Esophagus muscularis mucosa (tissue), 4 donors: ENCODE measurements around the gene PACSIN2. TPM values are rescaled to one million over a fixed set of nuclear protein-coding genes. Genes with fewer than 3 reads are reported as not detected.

Experiments used
- DNase-seq: peaks from one replicate; pipeline ENCODE4 v3.0.0-alpha.2; 2017; ENCODE audit errors: extremely low spot score
- H3K27ac ChIP-seq, 4 donors: fragments of 200-600 bp; sonication (generic); replicated peaks in 1 of 4; 1 replicate in 3 of 4; 2 replicates in 1 of 4; pipeline ENCODE4 v1.5.1; 2016 to 2019; ENCODE audit warnings: mild to moderate bottlenecking in 1 of 4
- H3K27me3 ChIP-seq, 4 donors: fragments of 200-600 bp; sonication (generic); one replicate each; pipeline versions ENCODE4 v1.5.1 to v1.6.0; 2016 to 2019
- H3K36me3 ChIP-seq, 4 donors: fragments of 200-600 bp; sonication (generic); one replicate each; pipeline ENCODE4 v1.5.1; 2016 to 2019
- H3K4me1 ChIP-seq, 4 donors: fragments of 200-600 bp; sonication (generic); one replicate each; pipeline ENCODE4 v1.5.1; 2016 to 2019
- H3K4me3 ChIP-seq, 4 donors: fragments of 200-600 bp; sonication (generic); 1 replicate in 2 of 4; 2 replicates in 2 of 4; pipeline ENCODE4 v1.5.1; 2016 to 2019; ENCODE audit warnings: mild to moderate bottlenecking in 4 of 4, moderate library complexity in 1 of 4
- H3K9me3 ChIP-seq, 4 donors: fragments of 200-600 bp; sonication (generic); 1 replicate in 3 of 4; 2 replicates in 1 of 4; pipeline ENCODE4 v1.5.1; 2016 to 2019
- EP300 ChIP-seq: sonication (generic); formaldehyde crosslinking; IDR thresholded peaks from one replicate; pipeline ENCODE4 v1.6.1; 2017; ENCODE audit warnings: antibody characterized with exemption
- POLR2A ChIP-seq: fragments of 450-650 bp; IDR thresholded peaks from one replicate; pipeline ENCODE4 v1.6.1; 2017; ENCODE audit warnings: antibody characterized with exemption, moderate library complexity, mild to moderate bottlenecking, low read depth
- POLR2AphosphoS5 ChIP-seq, 2 donors: sonication (generic); formaldehyde crosslinking; IDR thresholded peaks; one replicate each; pipeline ENCODE4 v1.6.1; 2017; ENCODE audit warnings: antibody characterized with exemption in 2 of 2
- WGBS: methylation state at CpG from one replicate; pipeline ENCODE4 v1.1.5; 2018; 5-methylcytosine and 5-hydroxymethylcytosine counted together
- intact Hi-C: fragments of 100-400 bp; cut with DNase I; formaldehyde crosslinking; loops from one replicate; pipeline ENCODE4 v1.15.1; 2023
- total RNA-seq, 4 donors: library from RNA; depleted of rRNA; stranded (reverse); fragments of >200 nt; gene quantifications; one replicate each; pipeline versions ENCODE4 v1.1.0 to v1.2.1, GENCODE V29; 2016
- TF ChIP-seq, protein P1 (sequence below), 3 experiments: fragments of 200-600 bp in 2 of 3; fragments of 450-650 bp in 1 of 3; sonication (generic) in 2 of 3; IDR thresholded peaks; one replicate each; pipeline ENCODE4 v1.5.1; 2017 to 2019; ENCODE audit warnings: antibody characterized with exemption in 3 of 3, mild to moderate bottlenecking in 2 of 3, moderate library complexity in 1 of 3

Gene PACSIN2
- total RNA-seq, 4 donors from 2014 or later, result 91.1 to 147 (median 116) TPM

GRCh38 chr22:42884616-42885375 is 130.2 kb downstream of the PACSIN2 start:
- no peak overlapping the region for H3K4me3 ChIP-seq
- WGBS, result 68% methylated on average over 6 of the region's 7 CpGs
- H3K9me3 ChIP-seq, result no peaks in the 10 kb centered on the region
- H3K4me1 ChIP-seq, result peaks cover 0 to 20% (median 12%) of the 10 kb centered on the region in 4 donors
- DNase-seq, result no peak
- no peaks in the 10 kb centered on the region for H3K27me3 ChIP-seq
- TF ChIP-seq POLR2A (no peak), EP300 (no peak), POLR2AphosphoS5 (IDR thresholded peaks at IDR 0.05) (no peak)
- TF ChIP-seq, protein P1, sequence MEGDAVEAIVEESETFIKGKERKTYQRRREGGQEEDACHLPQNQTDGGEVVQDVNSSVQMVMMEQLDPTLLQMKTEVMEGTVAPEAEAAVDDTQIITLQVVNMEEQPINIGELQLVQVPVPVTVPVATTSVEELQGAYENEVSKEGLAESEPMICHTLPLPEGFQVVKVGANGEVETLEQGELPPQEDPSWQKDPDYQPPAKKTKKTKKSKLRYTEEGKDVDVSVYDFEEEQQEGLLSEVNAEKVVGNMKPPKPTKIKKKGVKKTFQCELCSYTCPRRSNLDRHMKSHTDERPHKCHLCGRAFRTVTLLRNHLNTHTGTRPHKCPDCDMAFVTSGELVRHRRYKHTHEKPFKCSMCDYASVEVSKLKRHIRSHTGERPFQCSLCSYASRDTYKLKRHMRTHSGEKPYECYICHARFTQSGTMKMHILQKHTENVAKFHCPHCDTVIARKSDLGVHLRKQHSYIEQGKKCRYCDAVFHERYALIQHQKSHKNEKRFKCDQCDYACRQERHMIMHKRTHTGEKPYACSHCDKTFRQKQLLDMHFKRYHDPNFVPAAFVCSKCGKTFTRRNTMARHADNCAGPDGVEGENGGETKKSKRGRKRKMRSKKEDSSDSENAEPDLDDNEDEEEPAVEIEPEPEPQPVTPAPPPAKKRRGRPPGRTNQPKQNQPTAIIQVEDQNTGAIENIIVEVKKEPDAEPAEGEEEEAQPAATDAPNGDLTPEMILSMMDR (IDR thresholded peaks at IDR 0.05), result no peak
- peaks cover 69 to 100% (median 99%) of the 10 kb centered on the region in 4 donors for H3K36me3 ChIP-seq
- H3K27ac ChIP-seq, result peak overlapping the region in 1 of 4 donors; percentile 3
- intact Hi-C loops, result no loop called here

GRCh38 chr22:42883970-42884369 is 131.0 kb downstream of the PACSIN2 start:
- WGBS, result 90% methylated on average over 6 of the region's 9 CpGs
- Histone ChIP-seq H3K4me3 (no peak overlapping the region), H3K27me3 (no peaks in the 10 kb centered on the region), H3K27ac (no peak overlapping the region), H3K9me3 (no peaks in the 10 kb centered on the region), H3K36me3 (peaks cover 73 to 100% (median 100%) of the 10 kb centered on the region in 4 donors), H3K4me1 (peaks cover 0 to 17% (median 11%) of the 10 kb centered on the region in 4 donors)
- DNase-seq, result no peak
- intact Hi-C loops, result no loop called here
- TF ChIP-seq POLR2A (no peak), EP300 (no peak), POLR2AphosphoS5 (IDR thresholded peaks at IDR 0.05) (no peak)
- TF ChIP-seq, protein P1 (IDR thresholded peaks at IDR 0.05), result no peak

- H3K4me3 ChIP-seq, result no peak overlapping the region
- no peak overlapping the region for H3K27ac ChIP-seq
- TF ChIP-seq, protein P1 (IDR thresholded peaks at IDR 0.05), result no peak
- no peak for DNase-seq
- peaks cover 0 to 17% (median 8%) of the 10 kb centered on the region in 4 donors for H3K4me1 ChIP-seq
- intact Hi-C loops, result no loop called here
- peaks cover 73 to 100% (median 100%) of the 10 kb centered on the region in 4 donors for H3K36me3 ChIP-seq
- H3K9me3 ChIP-seq, result no peaks in the 10 kb centered on the region
- 84% methylated on average over 7 of the region's 8 CpGs for WGBS
- H3K27me3 ChIP-seq, result no peaks in the 10 kb centered on the region
Measured at GRCh38 chr22:42883121-42883520, 131.8 kb downstream of the PACSIN2 start.

DNA sequence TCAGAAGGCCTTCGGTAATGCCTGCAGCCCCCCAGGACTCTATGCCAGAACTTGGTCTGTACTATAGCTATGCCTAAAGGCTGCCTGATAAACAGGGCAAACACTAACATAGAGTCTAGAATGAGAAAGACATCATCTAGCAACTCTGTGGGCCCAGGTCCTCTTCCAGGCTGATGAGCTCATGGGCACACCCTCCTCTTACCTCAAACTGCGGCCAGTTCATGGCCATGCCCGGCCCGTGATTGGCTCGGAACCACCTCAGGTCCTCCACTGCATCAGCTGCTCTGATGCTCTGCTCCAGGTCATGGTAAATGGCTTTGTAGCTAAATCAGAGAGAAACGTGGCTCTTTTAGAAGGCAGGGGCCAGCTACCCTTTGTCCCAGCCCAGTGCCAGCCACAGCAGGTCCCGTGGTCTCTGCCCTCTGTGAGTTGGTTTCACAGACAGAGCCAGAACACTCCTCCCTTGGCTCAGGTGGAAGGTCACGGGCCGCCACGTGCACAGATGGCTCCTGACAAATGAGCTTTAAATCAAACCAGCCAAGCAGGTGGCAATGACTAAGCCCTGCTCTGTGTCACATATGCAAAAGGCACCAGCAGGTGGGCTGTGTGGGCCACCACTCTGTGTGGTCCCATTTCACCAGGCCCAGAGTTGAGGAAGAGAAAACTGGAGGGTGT is 132.8 kb downstream of the PACSIN2 start:
- TF ChIP-seq POLR2A (no peak), EP300 (no peak), POLR2AphosphoS5 (IDR thresholded peaks at IDR 0.05) (no peak)
- TF ChIP-seq, protein P1 (IDR thresholded peaks at IDR 0.05), result no peak
- no peaks in the 10 kb centered on the region for H3K9me3 ChIP-seq
- H3K36me3 ChIP-seq, result peaks cover 75 to 100% (median 100%) of the 10 kb centered on the region in 4 donors
- 83% methylated on average over 8 of the region's 10 CpGs for WGBS
- H3K4me3 ChIP-seq, result no peak overlapping the region
- H3K27me3 ChIP-seq, result no peaks in the 10 kb centered on the region
- intact Hi-C loops, result no loop called here
- H3K27ac ChIP-seq, result no peak overlapping the region
- no peak for DNase-seq
- peaks cover 0 to 17% (median 5%) of the 10 kb centered on the region in 4 donors for H3K4me1 ChIP-seq
